Stimulated activated CD4-positive, alpha-beta T cell treated with anti-CD3 and anti-CD28 coated beads, Interleukin-2, amount 100 ng/mL, for 24 hours (primary cell): ENCODE measurements around the gene UPB1.
"Not testable (repeated sequence)": the region's sequence is repeated elsewhere in the genome, so short reads cannot be mapped to it uniquely, and the experiment has no call there.

Source experiments
- DNase-seq, 2 donors: peaks; one replicate each; pipeline ENCODE4 v3.0.0-alpha.2; 2020

The UPB1 gene

GRCh38 chr22:24482998-24483397 lies 12.1 kb upstream of the UPB1 start:
- no peak for DNase-seq

DNA sequence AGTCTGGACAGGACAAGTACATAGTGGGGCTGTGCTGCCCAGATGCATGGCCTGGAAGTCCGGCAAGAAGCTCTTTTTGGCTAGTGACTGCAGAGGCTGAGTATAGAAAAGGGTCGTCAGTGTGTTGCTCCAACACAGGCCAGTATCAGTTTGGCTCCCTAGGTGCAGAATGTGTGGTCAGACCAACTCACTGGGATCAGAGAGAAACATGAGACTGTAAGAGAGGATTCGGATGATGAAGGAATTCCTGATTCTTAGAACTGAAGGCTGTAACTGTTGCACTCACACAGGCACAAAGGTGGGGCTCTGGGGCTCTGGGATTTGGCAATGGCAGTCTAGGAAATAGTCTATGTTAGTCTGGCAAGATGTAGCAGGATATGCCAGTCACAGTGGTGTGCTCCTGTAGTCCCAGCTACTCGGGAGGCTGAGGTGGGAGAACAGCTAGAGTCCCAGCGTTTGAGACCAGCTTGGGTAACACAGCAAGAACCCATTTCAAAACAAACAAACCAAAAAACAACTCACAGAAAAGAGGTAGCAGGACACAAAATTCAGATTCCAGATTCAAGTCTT lies 11.1 kb upstream of the UPB1 start:
- DNase-seq, result no peak

DNA sequence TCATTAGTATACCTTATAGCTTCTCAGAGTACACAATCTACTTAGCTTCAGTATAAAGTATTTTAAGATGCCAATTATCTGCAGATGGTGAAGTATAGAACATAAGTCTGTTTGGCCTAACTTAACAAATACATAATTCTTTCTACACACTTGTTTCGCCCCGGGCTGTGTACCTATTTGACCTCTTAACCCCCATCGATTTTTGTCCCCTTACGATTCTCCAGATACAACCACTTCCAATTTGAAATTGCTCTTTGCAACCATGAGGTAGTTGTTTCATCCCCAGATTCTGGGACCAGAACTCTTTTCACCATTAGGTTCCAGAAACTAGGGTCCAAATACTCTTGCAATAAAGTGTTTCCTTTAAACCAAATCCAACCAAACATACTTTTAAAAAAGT lies 10.0 kb upstream of the UPB1 start:
- DNase-seq, result no peak

DNA sequence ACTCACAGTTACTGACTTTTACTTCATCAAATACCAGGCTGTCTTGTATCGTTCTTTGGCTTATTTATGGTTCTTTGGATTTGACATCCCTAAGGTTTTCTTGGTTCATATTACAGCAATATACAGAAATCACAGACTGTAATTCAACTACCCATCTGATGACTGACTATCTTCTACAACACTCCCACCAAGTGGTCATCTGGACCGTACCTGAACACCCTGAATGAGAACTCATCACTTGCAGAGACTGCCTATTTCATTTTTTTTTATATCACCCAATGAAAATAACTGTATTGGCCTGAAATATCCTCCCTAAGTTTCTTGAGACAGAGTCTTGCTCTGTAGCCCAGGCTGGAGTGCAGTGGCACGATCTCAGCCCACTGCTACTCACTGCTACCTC lies 9.5 kb upstream of the UPB1 start:
- no peak for DNase-seq

- peak in 1 of 2 donors; percentile 20 for DNase-seq
Measured at GRCh38 chr22:24486501-24486921, 8.6 kb upstream of the UPB1 start.

DNA sequence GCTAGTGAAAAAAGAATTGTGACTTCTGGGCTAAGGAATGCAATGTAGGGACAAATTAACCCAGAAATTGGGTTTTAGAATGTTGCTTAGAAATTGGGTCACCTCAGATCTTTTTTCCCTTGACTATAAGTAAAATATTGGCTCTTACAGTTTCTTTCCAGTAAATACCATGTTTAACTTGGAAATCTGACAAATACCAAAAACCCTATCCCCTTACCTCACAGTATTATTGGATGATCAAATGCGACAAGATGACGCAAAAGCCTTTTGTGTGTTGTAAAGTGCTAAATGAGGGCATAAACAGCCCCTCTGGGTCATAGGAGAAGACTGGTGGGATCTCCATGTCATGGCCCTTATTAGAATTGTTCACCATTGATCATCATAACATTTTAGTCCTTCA lies 6.1 kb upstream of the UPB1 start:
- no peak for DNase-seq

GRCh38 chr22:24489434-24489833 lies 5.7 kb upstream of the UPB1 start:
- not testable (repeated sequence) for DNase-seq

DNA sequence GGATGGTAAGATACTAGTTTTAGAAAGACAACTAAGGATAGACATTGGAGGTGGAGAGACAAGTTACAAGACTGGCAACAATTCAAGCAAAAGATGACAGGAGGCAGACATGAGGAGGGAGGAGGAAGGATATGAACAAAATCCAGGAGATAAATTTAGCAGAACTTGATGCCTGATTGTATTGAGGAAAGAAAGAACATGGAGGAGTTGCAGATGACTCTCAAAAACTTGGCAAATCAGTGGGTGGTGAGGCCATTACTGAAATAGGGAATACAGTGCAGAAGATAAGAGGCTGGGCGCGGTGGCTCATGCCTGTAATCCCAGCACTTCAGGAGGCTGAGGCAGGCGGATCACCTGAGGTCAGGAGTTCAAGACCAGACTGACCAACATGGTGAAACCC lies 2.7 kb upstream of the UPB1 start:
- no peak for DNase-seq

GRCh38 chr22:24494167-24494527 lies 985 bp upstream of the UPB1 start:
- no peak for DNase-seq

DNA sequence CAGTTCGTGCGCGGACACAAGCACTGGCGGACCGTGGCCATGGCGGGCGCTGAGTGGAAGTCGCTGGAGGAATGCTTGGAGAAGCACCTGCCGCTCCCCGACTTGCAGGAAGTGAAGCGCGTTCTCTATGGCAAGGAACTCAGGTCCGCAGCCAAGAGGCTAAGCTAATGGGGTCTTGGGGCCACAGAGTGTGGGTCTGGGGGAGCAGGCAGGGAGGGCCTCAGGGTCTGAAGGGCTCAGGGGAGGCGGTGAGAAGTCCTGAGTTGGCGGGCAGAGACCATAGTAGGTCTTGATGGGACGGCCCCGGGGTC lies 188 bp downstream of the UPB1 start:
- no peak for DNase-seq

- DNase-seq, result no peak
Measured at GRCh38 chr22:24496234-24496633, 1.1 kb downstream of the UPB1 start.

GRCh38 chr22:24496661-24497060 lies 1.5 kb downstream of the UPB1 start:
- DNase-seq, result no peak

DNA sequence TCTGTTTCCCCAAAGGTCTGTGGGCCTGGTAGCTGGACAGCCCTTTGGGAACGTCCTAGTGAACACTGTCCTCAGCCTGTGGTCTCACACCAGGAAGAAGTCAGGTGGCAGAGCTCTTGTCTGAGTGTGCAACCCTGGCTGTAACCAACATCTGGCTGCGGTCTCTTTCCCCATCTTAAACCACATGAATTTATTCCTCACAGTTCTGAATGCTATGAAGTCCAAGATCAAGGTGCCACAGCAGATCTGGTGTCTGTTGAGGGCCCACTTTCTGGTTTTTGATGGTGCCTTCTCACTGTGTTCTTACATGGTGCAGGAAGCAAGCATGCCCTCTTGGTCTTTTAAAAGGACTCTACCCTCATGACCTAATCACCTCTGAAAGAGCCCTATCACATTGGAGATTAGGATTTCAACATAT lies 2.7 kb downstream of the UPB1 start:
- DNase-seq, result no peak

- no peak for DNase-seq
Measured at GRCh38 chr22:24498824-24499223, 3.7 kb downstream of the UPB1 start.

DNA sequence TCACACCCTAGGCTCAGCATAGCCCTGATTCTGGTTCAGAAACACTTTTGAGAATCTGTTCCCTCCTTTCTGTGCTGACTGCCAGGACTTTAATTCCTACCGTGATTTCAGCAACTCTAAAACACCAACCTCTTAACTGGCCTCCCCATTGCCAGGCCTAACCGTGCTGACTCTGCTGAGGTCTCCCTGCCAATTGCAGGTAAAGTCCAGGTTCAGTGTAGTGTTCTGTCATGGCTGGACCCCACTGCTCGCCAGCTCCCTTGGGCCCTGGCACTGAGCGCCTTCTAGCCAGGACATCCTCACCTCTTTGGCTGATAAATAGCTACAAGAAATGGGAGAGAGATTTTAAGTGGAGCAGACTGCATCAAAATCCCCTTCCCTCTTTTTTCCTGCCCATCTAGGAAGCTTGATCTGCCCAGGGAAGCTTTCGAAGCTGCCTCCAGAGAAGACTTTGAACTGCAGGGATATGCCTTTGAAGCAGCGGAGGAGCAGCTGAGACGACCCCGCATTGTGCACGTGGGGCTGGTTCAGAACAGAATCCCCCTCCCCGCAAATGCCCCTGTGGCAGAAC lies 4.7 kb downstream of the UPB1 start:
- DNase-seq, result no peak

GRCh38 chr22:24500277-24500820 lies 5.2 kb downstream of the UPB1 start:
- DNase-seq, result no peak

- DNase-seq, result no peak
Measured at GRCh38 chr22:24501301-24502005, 6.3 kb downstream of the UPB1 start.

- DNase-seq, result no peak
Measured at GRCh38 chr22:24502034-24502433, 6.9 kb downstream of the UPB1 start.

DNA sequence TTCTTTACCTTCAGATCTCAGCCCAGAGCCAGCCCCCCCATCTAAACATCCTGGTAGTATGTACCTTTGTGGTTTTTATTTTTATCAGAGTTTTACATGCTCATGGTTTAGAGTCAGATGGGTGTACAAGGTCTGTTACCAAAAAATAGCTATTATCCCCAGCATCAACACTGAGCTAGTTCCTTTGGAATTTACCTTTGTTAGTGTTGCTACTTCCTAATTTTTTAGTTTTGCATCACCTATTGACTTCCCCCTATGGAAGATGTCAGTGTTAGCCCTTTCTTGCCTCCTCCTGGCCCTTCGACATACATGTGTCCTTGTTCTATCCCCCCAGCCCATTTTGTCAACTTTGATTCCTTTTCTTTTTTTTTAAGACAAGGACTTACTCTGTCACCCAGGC lies 7.4 kb downstream of the UPB1 start:
- DNase-seq, result no peak

- DNase-seq, result peak; percentile 75
Measured at GRCh38 chr22:24503137-24503842, 8.2 kb downstream of the UPB1 start.

- DNase-seq, result no peak
Measured at GRCh38 chr22:24503843-24504338, 8.8 kb downstream of the UPB1 start.

GRCh38 chr22:24504540-24504939 lies 9.4 kb downstream of the UPB1 start:
- no peak for DNase-seq

- no peak for DNase-seq
Measured at GRCh38 chr22:24504956-24505736, 10.0 kb downstream of the UPB1 start.
